NCI-H1105 treated with DMSO at 0.1 percent for 48 hours (cell line): ENCODE results near the gene ZBTB47.

ENCODE experiments used
- DNase-seq: peaks from one replicate; lab custom pipeline; 2025; lab: John Stamatoyannopoulos, UW

ZBTB47 gene

DNA sequence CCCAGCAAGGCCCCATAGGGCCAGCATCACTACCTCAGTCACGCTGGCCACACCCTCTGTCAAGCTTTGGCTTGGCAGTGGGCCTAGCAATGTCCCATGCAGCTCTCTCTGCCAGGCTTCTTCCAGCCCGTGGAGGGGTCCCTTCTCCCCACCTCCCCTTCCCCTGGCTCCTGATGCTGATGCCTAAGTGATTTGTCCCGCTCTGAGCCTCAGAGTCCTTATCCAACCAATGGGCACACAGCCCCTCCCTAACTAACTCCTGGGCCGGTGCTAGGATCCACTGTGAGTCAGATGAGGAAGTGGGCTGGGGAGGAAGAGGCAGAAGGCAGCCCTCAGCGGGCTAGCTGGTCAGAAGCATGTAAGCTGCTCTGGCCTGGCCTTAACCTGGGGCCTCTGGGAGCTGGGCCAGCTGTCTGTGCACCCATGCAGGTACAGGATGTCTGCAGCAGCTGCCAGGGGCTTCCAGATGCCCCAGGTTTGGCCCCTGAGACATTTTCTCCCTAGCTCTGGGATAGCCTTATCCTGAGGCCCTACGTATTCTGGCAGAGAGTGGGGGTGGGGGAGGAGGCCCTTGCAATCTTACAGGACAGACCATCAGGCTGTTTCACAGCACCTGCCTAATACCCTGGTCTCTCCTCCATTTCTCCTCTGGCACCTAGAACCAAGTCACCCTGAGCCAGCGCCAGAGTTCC lies 740 bp upstream of the ZBTB47 start:
- no peak for DNase-seq

DNA sequence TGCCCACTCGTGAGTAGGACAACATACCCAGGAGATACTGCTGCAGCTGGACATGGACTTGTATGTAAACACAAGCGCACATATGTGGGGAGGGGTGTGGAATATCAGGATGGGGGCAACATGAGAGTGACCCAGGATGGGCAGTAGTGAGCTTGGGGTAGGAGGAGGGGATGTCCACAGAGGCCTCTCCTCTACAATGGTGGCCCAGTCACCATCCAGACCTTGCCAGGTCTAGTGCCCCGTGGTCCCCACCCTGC lies 266 bp upstream of the ZBTB47 start:
- DNase-seq, result no peak

DNA sequence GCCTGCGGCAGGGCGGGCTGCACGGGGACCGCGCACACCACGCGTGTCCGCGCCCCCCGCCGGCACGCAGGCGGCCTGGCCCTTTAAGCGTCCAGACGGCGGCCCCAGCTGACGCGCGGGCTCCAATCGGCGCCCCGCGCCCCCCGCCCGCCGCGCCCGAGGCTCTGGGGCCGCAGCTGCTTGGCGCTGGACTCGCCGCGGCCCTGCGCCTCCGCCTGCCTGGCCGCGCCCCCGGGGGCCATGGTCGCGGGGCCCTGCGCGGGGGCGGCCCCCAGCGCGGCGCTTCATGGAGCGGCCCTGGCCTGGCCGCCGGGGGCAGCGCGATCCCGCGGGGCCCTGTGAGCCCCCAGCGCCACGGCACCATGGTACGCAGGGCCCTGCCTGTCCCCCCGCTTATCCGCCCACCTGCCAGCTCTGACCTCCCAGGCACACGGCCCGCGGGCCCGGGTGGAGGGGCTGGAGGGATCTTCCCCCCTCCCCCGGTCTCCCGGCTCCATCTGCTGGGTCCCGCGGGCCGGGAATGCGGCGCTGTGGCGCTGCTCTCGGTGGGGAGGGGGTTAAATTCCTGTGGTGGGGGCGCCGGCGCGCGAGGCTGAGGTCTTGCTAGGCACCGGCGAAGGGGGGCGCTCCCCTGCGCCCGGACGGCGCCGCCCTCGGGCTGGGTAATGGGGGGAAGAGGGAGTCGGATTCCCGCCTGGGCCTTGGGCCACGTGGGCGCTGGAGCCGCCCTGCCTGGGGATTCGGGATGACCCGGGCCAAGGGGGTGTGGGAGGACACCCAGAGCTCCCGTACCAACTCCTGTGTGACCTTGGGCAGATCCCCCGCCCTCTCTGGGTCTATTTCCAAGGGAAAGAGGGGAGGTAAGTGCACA lies 1.1 kb downstream of the ZBTB47 start:
- peak; percentile 10 for DNase-seq

DNA sequence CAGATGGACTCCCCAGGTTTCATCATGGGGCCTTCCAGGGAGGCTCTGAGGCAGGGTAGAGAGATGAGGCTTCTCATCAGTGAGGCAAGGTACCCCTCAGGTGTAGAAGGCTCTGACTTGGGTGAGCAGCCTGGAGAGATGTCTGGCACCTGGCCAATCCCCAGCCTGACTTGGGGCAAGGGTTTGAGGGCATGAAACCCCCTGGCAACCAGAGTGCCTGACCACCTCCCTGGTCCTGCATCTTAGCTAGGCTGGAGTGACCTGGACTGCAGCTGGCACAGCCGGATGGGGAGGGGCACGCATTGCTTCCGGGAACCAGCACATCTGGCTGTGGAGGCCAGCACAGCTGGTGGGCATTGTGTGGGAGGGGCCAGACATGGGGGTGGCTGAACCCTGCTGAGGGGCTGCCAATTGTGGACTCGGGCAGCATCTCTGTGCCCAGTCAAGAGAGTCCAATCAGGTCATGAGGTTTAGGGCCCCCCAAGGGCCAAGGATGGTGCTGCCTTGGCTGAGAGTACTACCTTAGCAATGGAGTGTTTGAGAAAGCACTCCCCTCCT lies 1.9 kb downstream of the ZBTB47 start:
- no peak for DNase-seq

DNA sequence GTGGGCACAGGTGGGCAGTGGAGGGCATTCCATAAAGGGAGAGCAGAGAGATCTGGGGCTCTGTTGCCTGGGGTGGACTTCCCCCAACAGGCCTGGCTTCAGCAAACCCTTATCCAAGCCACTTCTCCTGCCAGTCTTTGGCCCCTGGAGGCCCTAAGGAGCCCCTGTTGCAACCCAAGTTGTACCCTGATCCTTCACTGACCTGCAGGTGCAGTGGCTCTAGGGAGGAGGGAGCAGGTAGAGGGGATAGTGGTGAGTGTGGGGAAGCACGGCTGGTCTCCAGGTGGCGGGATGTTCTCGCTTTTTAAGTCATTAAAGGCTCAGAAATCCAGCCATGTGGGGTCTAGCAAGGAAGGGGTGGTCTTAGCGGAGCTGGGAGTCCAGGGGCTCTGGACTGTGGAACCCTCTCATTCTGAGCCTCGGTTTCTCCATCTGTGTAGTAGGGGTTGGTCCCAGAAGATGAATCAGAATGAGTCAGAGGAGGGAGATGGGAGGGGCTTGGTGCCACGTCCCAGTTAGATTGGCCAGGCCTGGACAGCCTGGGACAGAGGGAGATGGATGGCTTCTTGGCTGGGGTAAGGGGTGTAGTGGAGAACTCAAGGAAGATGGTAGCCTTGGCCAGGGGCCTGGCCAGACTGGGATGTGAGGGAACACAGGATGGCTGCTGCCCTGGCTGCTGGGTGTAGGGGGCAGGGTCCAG lies 2.6 kb downstream of the ZBTB47 start:
- no peak for DNase-seq

DNA sequence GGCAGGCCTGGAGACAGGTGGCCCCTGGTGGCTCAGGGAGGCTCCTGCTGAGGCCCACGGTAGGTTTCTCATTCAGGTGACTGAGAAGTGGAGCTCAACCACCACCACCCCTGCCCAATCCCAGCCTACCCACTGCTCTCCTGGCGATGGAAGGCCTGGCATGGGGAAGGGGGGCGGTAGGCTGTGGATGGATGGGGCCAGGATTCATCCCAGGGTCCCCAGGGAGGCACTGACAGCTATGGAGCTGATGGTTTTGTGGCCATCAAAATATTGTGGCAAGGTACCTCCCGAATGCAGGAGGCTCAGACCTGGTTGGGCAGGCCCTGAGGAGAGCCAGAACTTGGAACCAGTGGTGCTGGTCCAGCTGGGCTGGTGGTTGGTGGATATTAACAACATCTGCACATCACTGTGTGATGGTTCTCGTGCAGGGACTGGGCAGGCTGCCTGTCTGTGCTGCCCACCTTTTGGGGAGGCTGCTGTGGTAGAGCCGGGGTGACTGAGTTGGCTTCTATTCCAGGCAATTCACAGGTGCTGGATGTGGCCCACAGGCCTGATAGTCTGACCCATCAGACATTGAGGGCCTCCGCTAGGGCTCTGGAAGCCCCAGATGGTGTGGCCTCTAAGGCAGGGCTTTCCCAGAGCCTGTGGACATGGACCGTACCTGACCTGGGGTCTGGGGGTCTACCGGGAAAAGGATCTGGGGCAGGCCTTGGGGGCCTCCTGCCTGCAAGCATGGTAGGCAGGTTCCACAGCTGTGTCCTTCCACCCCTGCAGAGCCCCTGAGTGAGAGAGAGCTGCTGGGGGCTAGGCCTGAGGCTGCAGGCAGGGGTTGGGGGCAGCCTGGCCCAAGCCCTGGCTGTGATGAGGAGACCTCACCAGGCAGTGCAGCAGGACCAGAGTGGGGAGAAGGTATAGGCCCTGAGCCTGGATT lies 3.4 kb downstream of the ZBTB47 start:
- DNase-seq, result no peak

DNA sequence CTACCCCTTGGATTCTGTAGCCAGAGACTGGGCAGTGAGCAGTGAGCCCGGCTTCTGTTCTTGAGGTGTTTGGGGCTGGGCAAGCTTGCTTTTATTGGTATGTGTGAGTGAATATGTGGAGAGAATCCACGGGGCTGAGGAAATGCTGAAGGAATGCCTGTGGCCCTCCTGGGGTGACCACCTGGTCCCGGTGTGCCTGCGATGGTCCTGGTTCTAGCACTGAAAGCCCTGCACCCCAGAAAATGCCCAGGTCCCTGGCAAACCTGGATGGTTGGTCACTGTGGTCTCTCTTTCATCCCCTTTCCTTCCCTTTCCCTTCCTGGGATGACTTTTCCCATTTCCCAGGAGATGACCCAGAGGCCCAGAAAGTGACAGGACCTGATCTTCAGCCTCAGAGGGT lies 4.2 kb downstream of the ZBTB47 start:
- no peak for DNase-seq

DNA sequence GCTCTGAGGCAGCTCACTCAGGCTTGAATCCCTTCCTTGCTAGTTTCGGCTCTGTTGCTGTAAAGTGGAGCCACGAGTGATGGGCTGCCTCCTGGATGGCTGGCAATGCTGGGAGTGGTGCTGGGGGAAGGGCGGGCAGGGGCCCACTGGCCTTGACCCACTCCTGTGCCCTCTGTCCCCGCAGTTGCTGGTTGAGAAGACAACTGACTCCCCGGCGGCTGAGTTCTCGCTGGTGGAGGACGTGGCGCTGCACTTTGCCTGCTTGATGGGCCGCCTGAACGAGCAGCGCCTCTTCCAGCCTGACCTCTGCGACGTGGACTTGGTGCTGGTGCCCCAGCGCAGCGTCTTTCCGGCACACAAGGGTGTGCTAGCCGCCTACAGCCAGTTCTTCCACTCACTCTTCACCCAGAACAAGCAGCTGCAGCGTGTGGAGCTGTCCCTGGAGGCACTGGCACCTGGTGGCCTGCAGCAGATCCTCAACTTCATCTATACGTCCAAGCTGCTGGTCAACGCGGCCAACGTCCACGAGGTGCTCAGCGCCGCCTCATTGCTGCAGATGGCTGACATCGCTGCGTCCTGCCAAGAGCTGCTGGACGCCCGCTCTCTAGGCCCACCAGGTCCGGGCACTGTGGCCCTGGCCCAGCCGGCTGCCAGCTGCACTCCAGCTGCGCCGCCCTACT lies 4.7 kb downstream of the ZBTB47 start:
- DNase-seq, result no peak

DNA sequence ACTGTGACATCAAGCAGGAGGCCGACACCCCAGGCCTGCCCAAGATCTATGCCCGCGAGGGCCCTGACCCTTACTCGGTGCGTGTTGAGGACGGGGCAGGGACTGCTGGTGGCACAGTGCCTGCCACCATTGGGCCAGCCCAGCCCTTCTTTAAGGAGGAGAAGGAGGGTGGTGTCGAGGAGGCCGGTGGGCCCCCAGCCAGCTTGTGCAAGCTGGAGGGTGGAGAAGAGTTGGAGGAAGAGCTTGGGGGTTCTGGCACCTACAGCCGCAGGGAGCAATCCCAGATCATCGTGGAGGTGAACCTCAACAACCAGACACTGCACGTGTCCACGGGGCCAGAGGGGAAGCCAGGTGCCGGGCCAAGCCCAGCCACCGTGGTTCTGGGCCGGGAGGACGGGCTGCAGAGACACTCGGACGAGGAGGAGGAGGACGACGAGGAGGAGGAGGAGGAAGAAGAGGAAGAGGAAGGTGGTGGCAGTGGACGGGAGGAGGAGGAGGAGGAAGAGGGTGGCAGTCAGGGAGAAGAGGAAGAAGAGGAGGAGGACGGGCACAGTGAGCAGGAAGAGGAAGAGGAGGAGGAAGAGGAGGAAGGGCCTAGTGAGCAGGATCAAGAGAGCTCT lies 5.4 kb downstream of the ZBTB47 start:
- no peak for DNase-seq

DNA sequence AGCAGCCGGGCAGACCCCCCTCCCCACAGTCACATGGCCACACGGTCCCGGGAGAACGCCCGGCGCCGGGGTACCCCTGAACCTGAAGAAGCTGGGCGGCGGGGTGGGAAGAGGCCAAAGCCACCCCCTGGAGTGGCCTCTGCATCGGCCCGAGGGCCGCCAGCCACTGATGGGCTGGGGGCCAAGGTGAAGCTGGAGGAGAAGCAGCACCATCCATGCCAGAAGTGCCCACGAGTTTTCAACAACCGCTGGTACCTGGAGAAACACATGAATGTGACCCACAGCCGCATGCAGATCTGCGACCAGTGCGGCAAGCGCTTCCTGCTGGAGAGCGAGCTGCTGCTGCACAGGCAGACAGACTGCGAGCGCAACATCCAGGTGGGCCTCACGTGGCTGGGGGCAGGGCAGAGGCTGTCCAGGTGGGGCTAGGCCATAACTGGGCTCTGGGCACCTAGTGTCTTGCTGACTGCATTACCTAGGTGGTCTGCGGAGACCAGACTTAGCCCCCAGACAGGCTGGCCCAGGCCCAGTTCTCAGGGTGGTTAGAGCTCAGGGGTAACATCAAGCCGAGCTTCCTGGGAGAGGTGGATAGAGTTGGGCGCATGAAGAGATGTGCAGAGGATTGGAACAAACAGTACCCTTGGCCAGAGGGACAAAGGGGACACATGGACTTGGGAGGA lies 6.1 kb downstream of the ZBTB47 start:
- DNase-seq, result no peak

DNA sequence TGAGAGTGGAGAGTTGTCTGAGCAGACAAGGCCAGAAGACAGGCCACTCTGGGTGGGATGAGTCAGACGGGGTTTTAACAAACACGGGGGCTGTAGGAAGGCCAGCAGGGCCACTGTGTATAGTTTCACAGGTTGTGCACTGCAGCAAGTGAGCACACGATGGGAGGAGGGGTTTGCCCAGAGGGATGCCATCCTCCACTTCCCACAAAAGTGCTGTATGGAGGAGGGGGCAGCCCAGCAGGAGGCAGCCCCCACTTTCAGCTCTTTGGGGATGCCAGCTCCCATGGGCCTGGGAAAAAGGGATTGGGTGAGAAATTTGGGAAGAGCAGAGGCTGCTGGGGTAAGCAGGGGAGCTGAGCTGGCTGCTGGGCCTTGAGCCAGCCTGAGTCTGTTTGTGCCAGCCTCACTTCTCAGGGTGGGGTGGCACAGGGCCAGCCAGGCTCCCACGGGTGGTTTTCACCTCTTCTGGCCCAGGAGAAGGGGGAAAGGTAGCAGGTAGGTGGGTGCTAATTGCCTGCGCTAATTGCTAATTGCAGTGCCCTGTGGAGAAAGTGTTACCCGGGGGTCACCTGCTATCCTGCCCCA lies 6.7 kb downstream of the ZBTB47 start:
- DNase-seq, result peak; percentile 46

DNA sequence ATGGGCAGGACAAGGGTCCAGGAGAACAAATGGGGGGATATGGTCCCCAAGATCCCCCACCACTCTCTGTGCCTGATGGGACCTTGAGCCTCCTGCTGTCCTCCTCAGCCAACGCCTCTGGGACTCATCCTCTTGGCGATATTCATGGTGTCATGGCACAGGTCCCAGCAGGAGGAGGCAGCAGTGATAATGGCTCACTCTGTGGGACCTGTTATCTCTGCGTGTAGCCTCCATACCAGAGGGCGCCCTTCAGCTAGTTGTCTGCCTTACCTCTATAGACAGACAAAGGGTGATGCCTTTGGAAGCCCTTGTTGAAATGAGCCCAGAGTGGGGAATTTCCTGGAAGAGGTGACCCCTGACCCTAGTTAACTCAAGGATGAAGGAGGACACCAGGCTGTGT lies 7.4 kb downstream of the ZBTB47 start:
- DNase-seq, result no peak

DNA sequence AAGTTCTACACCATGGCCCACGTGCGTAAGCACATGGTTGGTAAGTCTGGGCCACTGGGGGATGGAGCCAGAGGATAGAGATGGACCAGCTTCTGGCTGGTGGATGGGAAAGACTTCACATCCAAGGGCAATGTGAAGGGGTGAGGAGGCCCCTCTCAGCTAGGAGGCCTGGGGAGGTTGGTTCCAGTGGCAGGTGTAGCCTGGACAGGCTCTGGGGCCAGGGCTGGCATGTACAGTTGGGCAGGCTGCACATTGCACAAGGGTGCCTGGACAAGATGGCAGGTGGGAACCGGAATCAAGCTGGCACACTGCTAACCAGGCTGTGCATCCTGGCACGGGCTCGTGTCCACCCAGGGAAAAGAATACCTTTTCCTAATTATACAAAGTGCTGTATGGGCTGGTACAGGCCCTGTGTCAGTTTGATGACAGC lies 8.1 kb downstream of the ZBTB47 start:
- no peak for DNase-seq

DNA sequence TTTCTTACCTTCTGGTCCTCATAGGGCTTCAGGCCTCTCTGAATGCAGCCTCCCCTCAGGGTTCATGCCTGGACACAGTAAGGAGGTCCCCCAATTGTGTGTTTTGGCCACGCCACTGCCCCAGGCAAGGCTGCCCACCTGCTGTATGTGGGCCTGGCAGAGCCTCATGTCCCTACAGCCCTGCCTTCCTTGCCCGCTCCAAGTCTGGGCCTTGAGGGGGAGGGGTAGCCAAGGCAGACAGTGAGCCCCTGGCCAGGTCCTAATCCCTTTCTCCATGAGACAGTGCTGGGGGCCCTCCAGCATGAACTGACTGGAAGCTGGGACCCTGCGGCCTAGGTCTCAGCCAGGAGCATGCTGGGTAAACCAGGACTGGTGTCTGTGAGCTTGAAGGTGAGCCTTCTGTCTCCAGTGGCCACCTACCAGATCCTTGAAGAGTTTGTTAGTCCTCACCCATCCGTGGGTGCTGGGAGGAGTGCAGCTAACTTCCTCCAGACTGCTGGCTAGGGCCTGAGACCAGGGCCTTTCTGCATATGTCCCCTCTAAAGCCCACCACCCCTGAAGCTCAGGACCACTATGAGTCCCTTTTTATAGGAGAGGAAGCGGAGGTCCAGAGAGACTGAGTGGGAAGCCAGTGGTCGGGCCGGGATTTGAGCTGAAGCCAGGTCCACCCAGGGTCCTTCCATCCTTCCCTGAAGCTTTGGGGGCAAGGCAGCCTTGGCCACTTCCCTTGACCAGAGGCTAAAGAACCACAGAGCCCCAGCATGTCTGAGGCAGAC lies 8.7 kb downstream of the ZBTB47 start:
- DNase-seq, result no peak

DNA sequence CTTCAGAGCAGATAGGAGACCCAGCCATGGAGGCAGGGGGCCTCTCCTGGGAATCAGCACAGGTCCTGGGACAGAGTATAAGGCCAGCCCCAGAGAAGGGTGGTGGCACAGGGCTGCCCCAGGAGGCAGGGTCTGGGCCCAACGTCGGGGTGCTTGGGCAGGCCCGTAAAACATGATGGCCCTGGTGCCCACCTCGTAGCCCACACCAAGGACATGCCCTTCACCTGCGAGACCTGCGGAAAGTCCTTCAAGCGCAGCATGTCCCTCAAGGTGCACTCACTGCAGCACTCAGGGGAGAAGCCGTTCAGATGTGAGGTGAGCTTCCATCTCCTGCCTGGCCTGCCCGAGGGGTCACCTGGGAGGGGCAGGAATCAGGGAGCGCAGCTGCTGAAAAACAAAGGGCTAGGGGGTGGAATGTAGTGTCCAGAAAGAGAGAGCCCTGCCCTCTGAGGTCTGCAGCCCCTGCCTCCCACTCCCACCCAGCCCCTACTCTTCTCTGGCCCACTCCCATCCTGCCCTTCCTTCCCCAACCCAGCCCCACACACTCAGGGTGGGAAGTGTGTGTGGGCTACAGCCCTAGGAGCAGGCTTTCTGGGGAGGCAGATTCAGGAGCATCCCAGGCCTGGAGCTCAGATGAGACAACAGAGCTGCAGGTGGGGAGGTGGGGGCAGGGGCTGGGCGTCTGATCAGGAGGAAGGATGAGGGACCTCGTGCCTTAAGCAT lies 9.5 kb downstream of the ZBTB47 start:
- no peak for DNase-seq

DNA sequence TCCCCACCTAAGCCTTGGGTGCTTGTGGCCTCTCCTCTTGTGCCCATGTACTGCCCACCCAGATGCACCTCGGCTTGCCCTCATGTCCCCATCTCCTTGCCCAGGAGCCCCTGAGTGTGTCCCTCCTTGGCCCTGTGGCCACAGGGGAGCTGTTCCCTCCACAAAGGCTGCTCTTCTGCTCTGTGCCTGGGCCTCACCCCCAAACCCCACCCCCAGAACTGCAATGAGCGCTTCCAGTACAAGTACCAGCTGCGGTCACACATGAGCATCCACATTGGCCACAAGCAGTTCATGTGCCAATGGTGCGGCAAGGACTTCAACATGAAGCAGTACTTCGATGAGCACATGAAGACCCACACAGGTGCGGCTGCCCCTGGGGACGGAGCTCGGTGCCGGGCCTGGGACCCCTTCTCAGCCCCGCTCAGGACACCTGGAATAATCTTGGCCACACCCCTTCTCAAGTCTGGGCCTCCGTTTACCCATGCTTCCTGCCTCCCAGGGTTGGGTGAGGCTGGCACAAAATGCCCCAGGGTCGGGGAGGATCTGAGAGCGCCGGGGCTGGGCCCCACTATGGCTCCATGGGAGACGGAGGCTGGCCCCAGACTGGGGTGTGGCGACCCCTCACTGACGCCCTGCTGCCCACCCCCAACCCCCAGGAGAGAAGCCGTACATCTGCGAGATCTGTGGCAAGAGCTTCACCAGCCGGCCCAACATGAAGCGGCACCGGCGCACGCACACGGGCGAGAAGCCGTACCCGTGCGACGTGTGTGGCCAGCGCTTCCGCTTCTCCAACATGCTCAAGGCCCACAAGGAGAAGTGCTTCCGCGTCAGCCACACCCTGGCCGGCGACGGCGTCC lies 10.3 kb downstream of the ZBTB47 start:
- no peak for DNase-seq

DNA sequence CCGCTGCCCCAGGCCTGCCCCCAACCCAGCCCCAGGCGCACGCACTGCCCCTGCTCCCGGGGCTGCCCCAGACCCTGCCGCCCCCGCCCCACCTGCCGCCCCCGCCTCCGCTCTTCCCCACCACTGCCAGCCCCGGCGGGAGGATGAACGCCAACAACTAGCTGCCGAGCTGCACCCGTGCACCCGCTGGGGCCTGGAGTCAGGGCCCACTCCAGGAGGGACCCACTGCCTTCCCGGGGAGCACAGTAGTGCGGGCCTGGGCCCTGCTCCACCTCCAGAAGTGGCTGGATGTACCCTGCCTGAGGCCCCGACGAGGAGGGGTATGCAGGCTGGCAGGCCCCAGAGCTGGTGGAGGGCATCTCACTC lies 10.9 kb downstream of the ZBTB47 start:
- no peak for DNase-seq
